ENCODE results near the gene GPBAR1.

GRCh38 chr2:218289639-218290315, 29.0 kb downstream of the GPBAR1 start:
- TF ChIP-seq EZH2 (IDR thresholded peaks at IDR 0.05; ENCODE audit: low read depth, unreplicated experiment) (no peak), CTCF (conservative IDR thresholded peaks at IDR 0.05; ENCODE audit: low read depth in 2 of 2) (no peak), POLR2AphosphoS5 (IDR thresholded peaks at IDR 0.05; ENCODE audit: low read depth) (no peak), REST (IDR thresholded peaks at IDR 0.05; ENCODE audit: unreplicated experiment) (no peak), ETS1 (IDR thresholded peaks at IDR 0.05) (no peak), NANOG (IDR thresholded peaks at IDR 0.05; ENCODE audit: borderline replicate concordance) (no peak), JUNB (IDR thresholded peaks at IDR 0.05; ENCODE audit: unreplicated experiment) (no peak), CREB1 (CRISPR knock-in tag; IDR thresholded peaks at IDR 0.05; ENCODE audit: low read depth) (no peak), ZNF331 (CRISPR knock-in tag; IDR thresholded peaks at IDR 0.05; ENCODE audit: low read depth) (no peak)
